Activated CD8-positive, alpha-beta memory T cell treated with anti-CD3 and anti-CD28 coated beads for 36 hours (primary cell): ENCODE data around the gene FAM210A. TPM values are rescaled to one million over a fixed set of nuclear protein-coding genes. Genes with fewer than 3 reads are reported as not detected.
"Not testable (repeated sequence)": the region's sequence is repeated elsewhere in the genome, so short reads cannot be mapped to it uniquely, and the experiment has no call there.

Source experiments
- CTCF ChIA-PET: fragments of 350-600 bp; sonication (Branson Sonifier 250); formaldehyde crosslinking; loops from one replicate; lab custom pipeline; 2021; ENCODE audit warnings: antibody characterized with exemption; lab: Charles Lee
- POLR2A ChIA-PET: fragments of 350-600 bp; sonication (Branson Sonifier 250); formaldehyde crosslinking; loops from one replicate; lab custom pipeline; 2021; ENCODE audit warnings: antibody characterized with exemption; lab: Charles Lee
- total RNA-seq, 2 experiments: library from RNA; stranded (reverse); gene quantifications; one replicate each; pipeline ENCODE4 v1.2.3, GENCODE V29; 2021

Gene FAM210A
- 10 to 100 TPM; 51.6 to 53.9 TPM for total RNA-seq

- ChIA-PET CTCF (interaction anchor here (1.0 to 1.8 kb wide), 5 partner anchors 13 to 163 kb away, joined by 3 to 5 read pairs (median 3); no protein-coding TSS in a partner anchor), POLR2A (interaction anchor here (0.7 to 1.3 kb wide), 11 partner anchors 99 to 843 kb away, joined by 3 to 12 read pairs (median 3); partner anchors contain the start of gene PTPN2)
Observed at GRCh38 chr18:13726232-13726971, at the start of gene FAM210A, which contains the start of gene RNMT. Gene FAM210A (minus strand): TSS chr18:13726558. CDS start chr18:13682077, 44,481 bp downstream. Gene RNMT (plus strand): TSS chr18:13726673. CDS start chr18:13731518, 4,845 bp downstream.

- CTCF ChIA-PET: no interaction called here
- POLR2A ChIA-PET: no interaction called here
Observed at GRCh38 chr18:13775058-13775457, 48.7 kb upstream of the FAM210A start.

GRCh38 chr18:13762690-13763439, 36.5 kb upstream of the FAM210A start:
- ChIA-PET POLR2A (no interaction called here), CTCF (no interaction called here)

GRCh38 chr18:13760047-13760446, 33.7 kb upstream of the FAM210A start:
- CTCF ChIA-PET: no interaction called here
- POLR2A ChIA-PET: no interaction called here

- ChIA-PET CTCF (no interaction called here), POLR2A (no interaction called here)
Observed at GRCh38 chr18:13758622-13759021, 32.3 kb upstream of the FAM210A start.

- POLR2A ChIA-PET: no interaction called here
- CTCF ChIA-PET: no interaction called here
Observed at GRCh38 chr18:13756671-13757070, 30.3 kb upstream of the FAM210A start.

- CTCF ChIA-PET: no interaction called here
- POLR2A ChIA-PET: no interaction called here
Observed at GRCh38 chr18:13756261-13756660, 29.9 kb upstream of the FAM210A start.

GRCh38 chr18:13751599-13751998, 25.2 kb upstream of the FAM210A start:
- CTCF ChIA-PET, POLR2A ChIA-PET: not testable (repeated sequence)

- ChIA-PET POLR2A (no interaction called here), CTCF (no interaction called here)
Observed at GRCh38 chr18:13746633-13747032, 20.3 kb upstream of the FAM210A start.

- POLR2A ChIA-PET: no interaction called here
- CTCF ChIA-PET: interaction anchor here (0.6 kb wide), 1 partner anchor 444 kb away, joined by 3 read pairs; no protein-coding TSS in a partner anchor
Observed at GRCh38 chr18:13745696-13746095, 19.3 kb upstream of the FAM210A start.

- ChIA-PET POLR2A (interaction anchor here (0.7 kb wide), 1 partner anchor 23 kb away, joined by 3 read pairs; no protein-coding TSS in a partner anchor), CTCF (no interaction called here)
Observed at GRCh38 chr18:13735681-13736080, 9.3 kb upstream of the FAM210A start.

GRCh38 chr18:13730481-13730880, 4.1 kb upstream of the FAM210A start:
- CTCF ChIA-PET: no interaction called here
- POLR2A ChIA-PET: no interaction called here

GRCh38 chr18:13726972-13727331, 594 bp upstream of the FAM210A start:
- CTCF ChIA-PET: interaction anchor here (1.0 to 1.8 kb wide), 6 partner anchors 12 to 164 kb away, joined by 3 to 5 read pairs (median 4); no protein-coding TSS in a partner anchor
- POLR2A ChIA-PET: interaction anchor here (0.6 to 1.3 kb wide), 8 partner anchors 10 to 843 kb away, joined by 3 to 12 read pairs (median 3); partner anchors contain the start of gene PTPN2

GRCh38 chr18:13725566-13726231, 659 bp downstream of the FAM210A start:
- ChIA-PET CTCF (interaction anchor here (1.0 to 1.8 kb wide), 3 partner anchors 24 to 162 kb away, joined by 3 to 5 read pairs (median 4); no protein-coding TSS in a partner anchor), POLR2A (interaction anchor here (0.7 to 1.3 kb wide), 7 partner anchors 98 to 842 kb away, joined by 3 to 5 read pairs (median 3); partner anchors contain the start of gene PTPN2)

GRCh38 chr18:13720847-13721246, 5.5 kb downstream of the FAM210A start:
- ChIA-PET POLR2A (no interaction called here), CTCF (no interaction called here)

- ChIA-PET POLR2A (no interaction called here), CTCF (no interaction called here)
Observed at GRCh38 chr18:13720123-13720522, 6.2 kb downstream of the FAM210A start.

- ChIA-PET CTCF (no interaction called here), POLR2A (no interaction called here)
Observed at GRCh38 chr18:13716916-13717315, 9.4 kb downstream of the FAM210A start.

GRCh38 chr18:13715330-13715729, 11.0 kb downstream of the FAM210A start:
- POLR2A ChIA-PET: no interaction called here
- CTCF ChIA-PET: interaction anchor here (2.0 kb wide), 1 partner anchor 158 kb away, joined by 4 read pairs; no protein-coding TSS in a partner anchor

- ChIA-PET POLR2A (no interaction called here), CTCF (no interaction called here)
Observed at GRCh38 chr18:13713455-13714055, 12.8 kb downstream of the FAM210A start.
